GM06990 (cell line): ENCODE data around the gene RIMBP2.

ENCODE experiments used
- DNase-seq: peaks from one replicate; pipeline ENCODE4 v3.0.0-alpha.2; 2011; ENCODE audit not compliant: insufficient read length; ENCODE audit errors: extremely low read depth
- H3K27me3 ChIP-seq: replicated peaks from 2 replicates; pipeline ENCODE4 v1.6.0; 2011; ENCODE audit warnings: low read length; ENCODE audit not compliant: control insufficient read depth, insufficient read depth
- H3K36me3 ChIP-seq: 2 replicates; pipeline ENCODE4 v1.5.1; 2011; ENCODE audit warnings: low read length; ENCODE audit not compliant: control insufficient read depth, insufficient read depth
- H3K4me3 ChIP-seq: replicated peaks from 2 replicates; pipeline ENCODE4 v1.5.1; 2011; ENCODE audit warnings: low read depth, mild to moderate bottlenecking, control low read depth, low read length
- CTCF ChIP-seq: IDR thresholded peaks from 2 replicates; pipeline ENCODE4 v1.5.1; 2011; ENCODE audit warnings: low read length, control low read depth, mild to moderate bottlenecking, inconsistent platforms; ENCODE audit not compliant: insufficient read depth, poor library complexity, severe bottlenecking

Gene RIMBP2

GRCh38 chr12:130462558-130463274 lies 253.4 kb downstream of the RIMBP2 start:
- Histone ChIP-seq H3K36me3 (no peaks in the 10 kb centered on the region), H3K27me3 (no peaks in the 10 kb centered on the region), H3K4me3 (no peak overlapping the region)
- no peak for DNase-seq
- TF ChIP-seq CTCF = no peak

- TF ChIP-seq CTCF = no peak
- no peak overlapping the region for H3K4me3 ChIP-seq
Measured at GRCh38 chr12:130461839-130462557, 254.1 kb downstream of the RIMBP2 start.

GRCh38 chr12:130461447-130461815 lies 254.7 kb downstream of the RIMBP2 start:
- DNase-seq = no peak
- no peaks in the 10 kb centered on the region for H3K27me3 ChIP-seq
- TF ChIP-seq CTCF = no peak

More at GRCh38 chr12:130461839-130462557, 254.1 kb downstream of the RIMBP2 start:
- no peak for DNase-seq
- Histone ChIP-seq H3K27me3 (no peaks in the 10 kb centered on the region), H3K36me3 (no peaks in the 10 kb centered on the region)

GRCh38 chr12:130460611-130461446 lies 255.3 kb downstream of the RIMBP2 start:
- H3K4me3 ChIP-seq = no peak overlapping the region
- no peaks in the 10 kb centered on the region for H3K36me3 ChIP-seq
- TF ChIP-seq CTCF = no peak
- no peak for DNase-seq
- no peaks in the 10 kb centered on the region for H3K27me3 ChIP-seq

More at GRCh38 chr12:130461447-130461815, 254.7 kb downstream of the RIMBP2 start:
- Histone ChIP-seq H3K36me3 (no peaks in the 10 kb centered on the region), H3K4me3 (no peak overlapping the region)

- no peaks in the 10 kb centered on the region for H3K36me3 ChIP-seq
- H3K27me3 ChIP-seq = no peaks in the 10 kb centered on the region
- TF ChIP-seq CTCF = no peak
- H3K4me3 ChIP-seq = no peak overlapping the region
- DNase-seq = no peak
Measured at GRCh38 chr12:130459916-130460315, 256.2 kb downstream of the RIMBP2 start.
